UCSD-AML1 (cell line): ENCODE results near the gene ANO2.
"Not testable (repeated sequence)": the region's sequence is repeated elsewhere in the genome, so short reads cannot be mapped to it uniquely, and the experiment has no call there.

Experiments used
- DNase-seq: peaks from one replicate; lab custom pipeline; 2025; ENCODE audit not compliant: unreplicated experiment; lab: John Stamatoyannopoulos, UW

The ANO2 gene

GRCh38 chr12:5889381-5890047, 55.5 kb downstream of the ANO2 start:
- no peak for DNase-seq

GRCh38 chr12:5888816-5889315, 56.2 kb downstream of the ANO2 start:
- no peak for DNase-seq

GRCh38 chr12:5887819-5888218, 57.2 kb downstream of the ANO2 start:
- not testable (repeated sequence) for DNase-seq

GRCh38 chr12:5884866-5885265, 60.2 kb downstream of the ANO2 start:
- no peak for DNase-seq

- no peak for DNase-seq
Observed at GRCh38 chr12:5884285-5884684, 60.8 kb downstream of the ANO2 start.

GRCh38 chr12:5882511-5883190, 62.4 kb downstream of the ANO2 start:
- DNase-seq: peak; percentile 84

- DNase-seq: no peak
Observed at GRCh38 chr12:5881666-5882065, 63.4 kb downstream of the ANO2 start.

GRCh38 chr12:5881101-5881606, 63.9 kb downstream of the ANO2 start:
- no peak for DNase-seq

- no peak for DNase-seq
Observed at GRCh38 chr12:5875851-5876250, 69.2 kb downstream of the ANO2 start.

GRCh38 chr12:5874514-5874913, 70.5 kb downstream of the ANO2 start:
- DNase-seq: no peak

- no peak for DNase-seq
Observed at GRCh38 chr12:5873281-5873919, 71.7 kb downstream of the ANO2 start.

GRCh38 chr12:5872745-5873144, 72.3 kb downstream of the ANO2 start:
- no peak for DNase-seq

- DNase-seq: no peak
Observed at GRCh38 chr12:5871741-5872140, 73.3 kb downstream of the ANO2 start.

GRCh38 chr12:5870183-5870582, 74.9 kb downstream of the ANO2 start:
- DNase-seq: no peak

- no peak for DNase-seq
Observed at GRCh38 chr12:5868625-5869295, 76.3 kb downstream of the ANO2 start.

GRCh38 chr12:5865397-5865796, 79.7 kb downstream of the ANO2 start:
- no peak for DNase-seq

GRCh38 chr12:5864972-5865371, 80.1 kb downstream of the ANO2 start:
- DNase-seq: no peak

- no peak for DNase-seq
Observed at GRCh38 chr12:5864301-5864700, 80.8 kb downstream of the ANO2 start.

- DNase-seq: no peak
Observed at GRCh38 chr12:5861416-5861815, 83.6 kb downstream of the ANO2 start.

GRCh38 chr12:5856692-5857091, 88.4 kb downstream of the ANO2 start:
- no peak for DNase-seq

GRCh38 chr12:5846950-5847349, 98.1 kb downstream of the ANO2 start:
- DNase-seq: no peak
